ENCODE results near the gene EGR2.
"Not testable (repeated sequence)": the region's sequence is repeated elsewhere in the genome, so short reads cannot be mapped to it uniquely, and the experiment has no call there.

The EGR2 gene

DNA sequence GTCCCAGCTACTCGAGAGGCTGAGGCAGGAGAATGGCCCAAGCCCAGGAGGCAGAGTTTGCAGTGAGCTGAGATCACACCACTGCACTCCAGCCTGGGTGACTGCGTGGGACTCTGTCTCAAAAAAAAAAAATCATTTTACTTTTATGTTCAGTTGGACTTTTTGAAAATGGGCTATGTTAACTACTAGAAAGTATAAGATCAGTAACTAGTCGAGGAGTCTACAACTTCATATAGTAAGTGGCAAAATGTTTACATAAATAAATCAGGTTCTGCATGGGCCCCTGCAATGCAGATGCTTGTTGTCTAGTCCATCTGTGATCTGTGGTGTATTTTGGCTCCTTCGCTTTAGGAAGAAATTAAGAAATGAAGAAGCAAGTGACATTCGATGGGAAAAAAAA is 23.9 kb downstream of the EGR2 start:
- no peak for DNase-seq

DNA sequence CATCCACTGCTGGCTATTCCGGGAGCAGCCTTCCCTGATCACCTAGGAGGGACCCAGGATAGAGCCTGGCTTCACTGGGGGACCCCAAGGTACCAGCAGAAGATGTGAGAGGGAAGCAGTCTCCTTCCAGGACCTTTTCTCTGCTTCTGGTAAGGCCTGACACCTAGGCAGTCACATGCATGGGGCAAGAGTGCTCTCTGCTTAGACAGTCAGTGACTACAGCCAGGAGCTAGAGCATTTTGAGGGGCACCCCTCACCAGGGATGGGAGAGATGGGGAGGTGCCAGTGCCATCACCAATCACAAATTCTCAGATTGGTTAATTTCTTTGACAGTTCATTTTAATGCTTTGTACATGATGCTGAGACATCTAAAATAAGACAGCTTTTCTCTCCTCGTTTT is 25.6 kb downstream of the EGR2 start:
- no peak for DNase-seq

DNA sequence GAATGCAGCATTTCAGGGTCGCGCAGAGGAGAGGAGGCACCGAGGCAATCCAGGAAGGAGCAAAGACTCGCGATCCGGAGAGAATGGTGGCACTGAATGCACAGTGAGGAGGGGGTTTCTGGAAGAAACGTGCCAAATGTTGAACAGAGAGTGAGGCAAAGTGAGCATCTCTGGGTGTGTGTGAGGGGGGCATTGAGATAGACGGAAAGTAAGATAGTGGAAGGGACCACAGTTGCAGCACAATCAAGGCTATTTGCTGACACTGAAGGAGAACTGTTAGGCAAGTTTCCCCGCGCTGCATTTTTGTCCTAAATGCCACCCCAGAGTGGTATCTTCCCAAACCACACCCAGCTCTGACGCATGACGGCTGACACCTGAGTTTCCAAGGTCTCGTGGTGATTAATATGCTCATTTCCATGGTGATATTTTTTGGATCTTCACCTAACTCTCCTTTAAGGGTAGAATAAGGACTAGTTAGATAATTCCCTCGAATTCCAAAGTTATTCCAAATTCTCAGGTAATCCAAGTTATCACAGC is 26.1 kb downstream of the EGR2 start:
- no peak for DNase-seq

DNA sequence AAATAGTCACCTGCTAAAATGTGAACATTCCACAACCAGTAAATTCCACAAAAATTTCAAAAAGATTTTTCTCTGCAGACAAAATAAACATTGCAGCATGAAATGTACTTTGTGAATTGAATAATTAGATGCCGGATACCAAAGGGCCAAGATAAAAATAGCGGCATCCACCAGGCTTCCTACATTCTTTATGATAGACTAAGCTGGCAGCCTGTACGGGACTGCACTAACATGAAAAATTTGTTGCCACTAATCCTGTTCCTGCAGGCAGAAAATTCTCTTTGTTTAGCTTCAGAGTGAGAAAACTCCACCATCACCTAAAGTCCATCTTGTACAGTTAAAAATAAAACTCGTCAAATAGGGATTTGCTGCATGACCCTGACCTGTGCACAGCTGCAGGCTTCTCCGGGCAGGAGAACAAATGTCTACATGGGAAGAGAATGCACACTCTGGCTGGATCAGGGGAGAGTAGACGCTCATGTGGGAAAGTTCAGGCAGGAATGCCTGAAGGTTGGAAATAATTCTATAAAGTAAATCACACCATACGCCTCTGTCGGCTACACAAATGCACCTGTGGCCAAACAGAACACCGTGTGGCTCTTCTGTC is 27.2 kb downstream of the EGR2 start:
- DNase-seq, result no peak

DNA sequence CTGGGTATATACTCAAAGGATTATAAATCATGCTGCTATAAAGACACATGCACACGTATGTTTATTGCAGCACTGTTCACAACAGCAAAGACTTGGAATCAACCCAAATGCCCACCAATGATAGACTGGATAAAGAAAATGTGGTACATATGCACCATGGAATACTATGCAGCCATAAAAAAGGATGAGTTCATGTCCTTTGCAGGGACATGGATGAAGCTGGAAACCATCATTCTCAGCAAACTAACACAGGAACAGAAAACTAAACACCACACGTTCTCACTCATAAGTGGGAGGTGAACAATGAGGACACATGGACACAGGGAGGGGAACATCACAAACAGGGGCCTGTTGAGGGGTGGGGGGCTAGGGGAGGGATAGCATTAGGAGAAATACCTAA is 27.9 kb downstream of the EGR2 start:
- not testable (repeated sequence) for DNase-seq

DNA sequence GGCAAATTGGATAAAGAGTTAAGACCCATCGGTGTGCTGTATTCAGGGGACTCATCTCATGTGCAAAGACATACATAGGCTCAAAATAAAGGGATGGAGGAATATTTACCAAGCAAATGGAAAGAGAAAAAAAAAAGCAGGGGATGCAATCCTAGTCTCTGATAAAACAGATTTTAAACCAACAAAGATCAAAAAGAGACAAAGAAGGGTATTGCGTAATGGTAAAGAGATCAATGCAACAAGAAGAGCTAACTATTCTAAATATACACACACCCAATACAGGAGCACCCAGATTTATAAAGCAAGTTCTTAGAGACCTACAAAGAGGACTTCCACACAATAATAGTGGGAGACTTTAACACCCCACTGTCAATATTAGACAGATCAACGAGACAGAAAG is 31.6 kb downstream of the EGR2 start:
- not testable (repeated sequence) for DNase-seq

- DNase-seq, result peak; percentile 83
Measured at GRCh38 chr10:62779487-62780248, 36.5 kb downstream of the EGR2 start.

DNA sequence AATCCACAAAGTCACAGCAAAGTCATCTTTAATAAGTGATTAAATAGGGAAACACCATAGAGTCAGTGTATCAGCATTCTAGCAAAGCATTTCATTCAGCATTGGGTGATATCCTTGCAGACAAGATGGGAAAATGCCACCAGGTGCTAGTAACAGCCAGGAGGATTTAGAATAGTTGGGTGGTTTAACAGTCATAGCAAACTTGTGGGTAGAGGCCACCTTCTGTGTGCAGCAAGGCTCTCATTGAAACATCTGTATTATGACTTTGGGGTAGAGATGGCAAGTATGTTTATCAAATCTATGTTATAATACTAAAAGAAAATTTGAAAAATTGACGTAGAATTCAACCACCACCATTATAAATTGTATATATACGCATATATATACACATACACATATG is 38.0 kb downstream of the EGR2 start:
- DNase-seq, result no peak

GRCh38 chr10:62772186-62772974 is 43.8 kb downstream of the EGR2 start:
- DNase-seq, result no peak

DNA sequence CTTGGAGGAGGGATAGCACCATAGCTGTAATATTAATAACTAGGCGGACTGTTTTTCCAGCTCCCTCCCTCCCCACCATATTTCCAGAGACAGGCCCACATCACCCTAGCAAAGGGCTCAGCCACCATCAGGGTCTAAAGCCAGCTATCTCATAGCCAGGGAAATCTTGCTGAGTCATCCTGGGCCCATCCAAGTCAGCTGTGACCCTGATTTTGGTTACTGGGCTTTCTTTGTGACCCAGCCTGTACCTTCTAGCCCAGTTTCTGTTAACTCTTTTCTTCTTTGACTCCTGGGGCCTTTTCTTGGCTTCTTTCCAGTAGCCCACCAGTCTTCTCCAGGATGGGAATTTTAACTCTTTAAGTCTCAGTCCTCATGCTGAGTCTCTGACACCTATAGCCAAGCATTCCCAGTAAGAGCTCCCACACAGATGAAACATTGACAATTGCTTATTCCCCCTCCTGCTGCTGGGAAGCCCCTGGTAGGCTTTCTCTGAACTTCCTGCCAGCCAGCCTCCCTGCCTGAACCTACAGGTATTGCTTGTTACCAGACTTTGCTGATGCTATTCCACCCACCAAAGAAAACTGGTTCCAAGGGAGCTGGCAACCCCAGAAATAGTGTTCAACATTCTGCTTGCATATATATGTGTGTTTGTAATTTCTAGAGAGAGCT is 46.5 kb downstream of the EGR2 start:
- DNase-seq, result no peak

GRCh38 chr10:62766386-62766785 is 49.8 kb downstream of the EGR2 start:
- no peak for DNase-seq

GRCh38 chr10:62765726-62766125 is 50.4 kb downstream of the EGR2 start:
- no peak for DNase-seq

DNA sequence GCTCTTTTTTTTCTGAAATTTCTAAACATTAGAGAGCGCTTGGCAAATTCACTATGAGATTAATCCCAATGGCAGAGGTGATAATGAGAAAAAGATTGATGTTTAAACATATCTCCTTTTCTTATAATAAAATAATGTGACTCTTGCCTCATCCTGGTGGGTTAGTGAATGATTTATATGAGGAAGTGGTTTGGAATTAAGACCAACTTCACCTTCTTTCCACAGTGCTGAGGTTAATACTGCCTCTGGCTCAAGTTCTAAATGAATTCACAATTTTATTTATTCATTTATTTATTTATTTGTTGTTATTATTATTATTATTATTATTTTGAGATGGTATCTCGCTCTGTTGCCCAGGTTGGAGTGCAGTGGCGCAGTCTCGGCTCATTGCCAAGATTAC is 52.2 kb downstream of the EGR2 start:
- DNase-seq, result no peak

DNA sequence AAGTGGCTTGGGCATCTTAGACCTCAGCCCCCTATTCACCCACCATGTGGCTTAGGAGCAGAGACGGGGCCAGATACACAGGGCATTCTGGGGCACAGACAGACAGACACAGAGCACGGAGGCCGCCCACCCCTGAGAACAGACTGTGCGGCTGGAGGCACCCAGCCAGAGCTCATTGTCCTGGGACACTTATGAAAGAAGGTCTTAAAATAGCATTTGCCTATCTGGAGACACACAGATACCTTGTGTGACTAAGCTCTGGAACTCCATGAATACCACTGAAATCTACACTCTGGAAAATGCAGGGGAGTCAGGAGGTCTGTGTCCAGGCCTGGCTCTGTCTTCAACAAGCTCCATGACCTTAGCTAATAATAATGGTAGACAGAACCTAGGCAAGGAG is 53.0 kb downstream of the EGR2 start:
- DNase-seq, result no peak

Measured in CD4-positive, alpha-beta T cell treated with Interleukin-6 for 4 hours (primary cell).